ENCODE data around the gene KRTAP5-8.
"Not testable (repeated sequence)": the region's sequence is repeated elsewhere in the genome, so short reads cannot be mapped to it uniquely, and the experiment has no call there.

The KRTAP5-8 gene

GRCh38 chr11:71537977-71538665 is at the start of gene KRTAP5-8:
Gene KRTAP5-8, plus strand, starts transcription at chr11:71538025. Its CDS starts 31 bp downstream, at chr11:71538056.
- DNase-seq (ENCODE audit: low spot score); in situ Hi-C loops (cut with MboI; ENCODE audit: low pct_unique_long_range_greater_than_20kb, low sequenced_read_pairs, unreplicated experiment): not testable (repeated sequence)

GRCh38 chr11:71488681-71489270 is 49.0 kb upstream of the KRTAP5-8 start:
- DNase-seq (ENCODE audit: low spot score): no peak
- in situ Hi-C loops (cut with MboI; ENCODE audit: low pct_unique_long_range_greater_than_20kb, low sequenced_read_pairs, unreplicated experiment): no loop called here
- no peak for TF ChIP-seq CTCF (IDR thresholded peaks at IDR 0.05; ENCODE audit: extremely low read depth, insufficient read depth, missing control alignments)

GRCh38 chr11:71489311-71490043 is 48.3 kb upstream of the KRTAP5-8 start:
- in situ Hi-C loops (cut with MboI; ENCODE audit: low pct_unique_long_range_greater_than_20kb, low sequenced_read_pairs, unreplicated experiment): no loop called here
- peak; percentile 87 for DNase-seq (ENCODE audit: low spot score)
- TF ChIP-seq CTCF (IDR thresholded peaks at IDR 0.05; ENCODE audit: extremely low read depth, insufficient read depth, missing control alignments): no peak

- in situ Hi-C loops (cut with MboI; ENCODE audit: low pct_unique_long_range_greater_than_20kb, low sequenced_read_pairs, unreplicated experiment): no loop called here
- no peak for DNase-seq (ENCODE audit: low spot score)
- no peak for TF ChIP-seq CTCF (IDR thresholded peaks at IDR 0.05; ENCODE audit: extremely low read depth, insufficient read depth, missing control alignments)
These were observed 47.6 kb upstream of the KRTAP5-8 start for GRCh38 chr11:71490044-71490730.

GRCh38 chr11:71490731-71491390 is 47.0 kb upstream of the KRTAP5-8 start:
- in situ Hi-C loops (cut with MboI; ENCODE audit: low pct_unique_long_range_greater_than_20kb, low sequenced_read_pairs, unreplicated experiment): no loop called here
- no peak for TF ChIP-seq CTCF (IDR thresholded peaks at IDR 0.05; ENCODE audit: extremely low read depth, insufficient read depth, missing control alignments)
- no peak for DNase-seq (ENCODE audit: low spot score)

- no peak for DNase-seq (ENCODE audit: low spot score)
- TF ChIP-seq CTCF (IDR thresholded peaks at IDR 0.05; ENCODE audit: extremely low read depth, insufficient read depth, missing control alignments): no peak
- in situ Hi-C loops (cut with MboI; ENCODE audit: low pct_unique_long_range_greater_than_20kb, low sequenced_read_pairs, unreplicated experiment): no loop called here
These were observed 46.3 kb upstream of the KRTAP5-8 start for GRCh38 chr11:71491531-71491930.
